GM19328 (cell line): Measurements from ENCODE around the gene PRSS38.

Experiments used
- ATAC-seq: cut with Tn5 transposase; IDR thresholded peaks from one replicate; pipeline ENCODE4 v1.9.1; 2021; ENCODE audit warnings: mild to moderate bottlenecking, moderate library complexity; ENCODE audit not compliant: unreplicated experiment

The PRSS38 gene

GRCh38 chr1:227893949-227894721 lies 78.7 kb downstream of the PRSS38 start:
- ATAC-seq: no peak

GRCh38 chr1:227894831-227895451 lies 79.5 kb downstream of the PRSS38 start:
- ATAC-seq: no peak
